Ovary (tissue), 3 donors: ENCODE results near the gene SRCAP.

Experiments used
- EP300 ChIP-seq: sonication (generic); formaldehyde crosslinking; IDR thresholded peaks from one replicate; pipeline ENCODE4 v1.6.1; 2017; ENCODE audit warnings: antibody characterized with exemption
- TF ChIP-seq, protein P1 (sequence below), 3 donors: fragments of 450-650 bp in 2 of 3; fragments of 200-600 bp in 1 of 3; IDR thresholded peaks; one replicate each; pipeline versions ENCODE4 v1.5.1 to v1.8.0; 2016 to 2022; ENCODE audit warnings: antibody characterized with exemption in 3 of 3, mild to moderate bottlenecking in 1 of 3
- donor health status: DM: no; HTN: no; CAD: no.

DNA sequence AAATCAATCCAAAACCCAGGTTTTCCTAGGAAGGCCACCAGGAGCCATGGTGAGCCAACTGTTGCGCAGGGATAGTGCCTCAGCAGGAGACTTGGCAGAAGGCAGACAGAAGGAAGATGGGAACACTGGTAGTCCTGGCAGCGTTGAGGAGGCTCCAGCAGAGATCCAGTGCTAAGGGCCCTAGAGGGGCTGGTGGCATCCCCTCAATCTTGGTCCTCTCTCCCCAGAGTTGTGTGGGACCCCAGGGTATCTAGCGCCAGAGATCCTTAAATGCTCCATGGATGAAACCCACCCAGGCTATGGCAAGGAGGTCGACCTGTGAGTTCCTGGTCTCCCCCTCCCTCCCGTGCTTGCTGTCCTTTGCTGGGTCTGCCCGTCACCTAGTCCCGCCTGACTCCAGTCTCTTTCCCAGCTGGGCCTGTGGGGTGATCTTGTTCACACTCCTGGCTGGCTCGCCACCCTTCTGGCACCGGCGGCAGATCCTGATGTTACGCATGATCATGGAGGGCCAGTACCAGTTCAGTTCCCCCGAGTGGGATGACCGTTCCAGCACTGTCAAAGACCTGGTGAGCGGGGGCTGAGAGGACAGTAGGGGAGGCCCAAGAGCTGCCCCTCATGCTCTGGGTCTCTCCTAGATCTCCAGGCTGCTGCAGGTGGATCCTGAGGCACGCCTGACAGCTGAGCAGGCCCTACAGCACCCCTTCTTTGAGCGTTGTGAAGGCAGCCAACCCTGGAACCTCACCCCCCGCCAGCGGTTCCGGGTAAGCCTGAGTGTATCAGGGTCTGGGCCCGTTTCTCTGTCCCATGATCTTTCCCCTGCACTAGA, 57.2 kb downstream of the SRCAP start:
- TF ChIP-seq, protein P1, sequence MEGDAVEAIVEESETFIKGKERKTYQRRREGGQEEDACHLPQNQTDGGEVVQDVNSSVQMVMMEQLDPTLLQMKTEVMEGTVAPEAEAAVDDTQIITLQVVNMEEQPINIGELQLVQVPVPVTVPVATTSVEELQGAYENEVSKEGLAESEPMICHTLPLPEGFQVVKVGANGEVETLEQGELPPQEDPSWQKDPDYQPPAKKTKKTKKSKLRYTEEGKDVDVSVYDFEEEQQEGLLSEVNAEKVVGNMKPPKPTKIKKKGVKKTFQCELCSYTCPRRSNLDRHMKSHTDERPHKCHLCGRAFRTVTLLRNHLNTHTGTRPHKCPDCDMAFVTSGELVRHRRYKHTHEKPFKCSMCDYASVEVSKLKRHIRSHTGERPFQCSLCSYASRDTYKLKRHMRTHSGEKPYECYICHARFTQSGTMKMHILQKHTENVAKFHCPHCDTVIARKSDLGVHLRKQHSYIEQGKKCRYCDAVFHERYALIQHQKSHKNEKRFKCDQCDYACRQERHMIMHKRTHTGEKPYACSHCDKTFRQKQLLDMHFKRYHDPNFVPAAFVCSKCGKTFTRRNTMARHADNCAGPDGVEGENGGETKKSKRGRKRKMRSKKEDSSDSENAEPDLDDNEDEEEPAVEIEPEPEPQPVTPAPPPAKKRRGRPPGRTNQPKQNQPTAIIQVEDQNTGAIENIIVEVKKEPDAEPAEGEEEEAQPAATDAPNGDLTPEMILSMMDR (IDR thresholded peaks at IDR 0.05) = no peak
- TF ChIP-seq EP300 = no peak
